HG02970 (cell line): ENCODE measurements around the gene DHX15.

Source experiments
- ATAC-seq: cut with Tn5 transposase; IDR thresholded peaks from one replicate; pipeline ENCODE4 v1.9.1; 2021; ENCODE audit warnings: mild to moderate bottlenecking, moderate library complexity, moderate number of reproducible peaks; ENCODE audit not compliant: unreplicated experiment, low FRiP score

Gene DHX15

GRCh38 chr4:24496597-24496996 lies 87.8 kb downstream of the DHX15 start:
- ATAC-seq = no peak

- ATAC-seq = no peak
These were observed 89.0 kb downstream of the DHX15 start for GRCh38 chr4:24495388-24495787.

GRCh38 chr4:24489870-24490269 lies 94.5 kb downstream of the DHX15 start:
- no peak for ATAC-seq

- ATAC-seq = peak; percentile 55
These were observed 95.8 kb downstream of the DHX15 start for GRCh38 chr4:24488399-24489164.

GRCh38 chr4:24482871-24483270 lies 101.5 kb downstream of the DHX15 start:
- ATAC-seq = no peak

GRCh38 chr4:24477919-24478318 lies 106.4 kb downstream of the DHX15 start:
- ATAC-seq = no peak
